PFSK-1 (cell line): ENCODE measurements around the gene TRMU.

Source experiments
- POLR2AphosphoS5 ChIP-seq: IDR thresholded peaks from 2 replicates; pipeline ENCODE4 v1.6.1; 2012; ENCODE audit warnings: low read depth, mild to moderate bottlenecking, control low read depth, low read length, moderate library complexity
- REST ChIP-seq, 2 experiments: IDR thresholded peaks; 2 replicates each; pipeline versions ENCODE4 v1.6.1 to v1.8.0; 2011 to 2012; ENCODE audit warnings: low read depth in 2 of 2, low read length in 2 of 2, control low read depth in 1 of 2, inconsistent platforms in 1 of 2, mild to moderate bottlenecking in 1 of 2, moderate library complexity in 1 of 2; ENCODE audit not compliant: insufficient read depth in 1 of 2
- SIN3A ChIP-seq: IDR thresholded peaks from 2 replicates; pipeline ENCODE4 v1.6.1; 2012; ENCODE audit warnings: mild to moderate bottlenecking, low read length, moderate library complexity, borderline replicate concordance; ENCODE audit not compliant: insufficient read depth
- TAF1 ChIP-seq: IDR thresholded peaks from 2 replicates; pipeline ENCODE4 v1.6.1; 2012; ENCODE audit warnings: low read length, control low read depth, borderline replicate concordance; ENCODE audit not compliant: insufficient read depth

GRCh38 chr22:46399251-46400024 is 63.9 kb downstream of the TRMU start:
- TF ChIP-seq POLR2AphosphoS5 (no peak), TAF1 (no peak), REST (IDR thresholded peaks at IDR 0.05; ENCODE audit: insufficient read depth in 1 of 2, low read depth in 2 of 2, low read length in 2 of 2) (no peak), SIN3A (no peak)
